ENCODE data around the gene IP6K2.
"Not testable (repeated sequence)": the region's sequence is repeated elsewhere in the genome, so short reads cannot be mapped to it uniquely, and the experiment has no call there.

IP6K2 gene

GRCh38 chr3:48750856-48751255 lies 33.8 kb upstream of the IP6K2 start:
- H3K4me1 ChIP-seq: no peaks in the 10 kb centered on the region
- H3K27me3 ChIP-seq: no peaks in the 10 kb centered on the region
- no peaks in the 10 kb centered on the region for H3K9me3 ChIP-seq
- H3K4me3 ChIP-seq (ENCODE audit: low read depth, low read length): no peak overlapping the region
- no peak for TF ChIP-seq CTCF (IDR thresholded peaks at IDR 0.05; ENCODE audit: low read depth, low read length)
- no peaks in the 10 kb centered on the region for H3K36me3 ChIP-seq
- DNase-seq: no peak

GRCh38 chr3:48748754-48749153 lies 31.7 kb upstream of the IP6K2 start:
- TF ChIP-seq CTCF (IDR thresholded peaks at IDR 0.05; ENCODE audit: low read depth, low read length): no peak
- H3K9me3 ChIP-seq: no peaks in the 10 kb centered on the region
- no peaks in the 10 kb centered on the region for H3K27me3 ChIP-seq
- no peak overlapping the region for H3K4me3 ChIP-seq (ENCODE audit: low read depth, low read length)
- no peaks in the 10 kb centered on the region for H3K36me3 ChIP-seq
- H3K4me1 ChIP-seq: no peaks in the 10 kb centered on the region
- no peak for DNase-seq

GRCh38 chr3:48747706-48748105 lies 30.7 kb upstream of the IP6K2 start:
- no peak for DNase-seq
- Histone ChIP-seq H3K36me3 (no peaks in the 10 kb centered on the region), H3K4me1 (no peaks in the 10 kb centered on the region), H3K4me3 (ENCODE audit: low read depth, low read length) (no peak overlapping the region), H3K27me3 (no peaks in the 10 kb centered on the region), H3K9me3 (no peaks in the 10 kb centered on the region)
- TF ChIP-seq CTCF (IDR thresholded peaks at IDR 0.05; ENCODE audit: low read depth, low read length): no peak

GRCh38 chr3:48747015-48747615 lies 30.1 kb upstream of the IP6K2 start:
- Histone ChIP-seq H3K36me3 (no peaks in the 10 kb centered on the region), H3K27me3 (no peaks in the 10 kb centered on the region), H3K9me3 (no peaks in the 10 kb centered on the region), H3K4me3 (ENCODE audit: low read depth, low read length) (no peak overlapping the region), H3K4me1 (no peaks in the 10 kb centered on the region)
- no peak for DNase-seq
- TF ChIP-seq CTCF (IDR thresholded peaks at IDR 0.05; ENCODE audit: low read depth, low read length): no peak

GRCh38 chr3:48743773-48744172 lies 26.8 kb upstream of the IP6K2 start:
- Histone ChIP-seq H3K9me3 (no peaks in the 10 kb centered on the region), H3K4me3 (ENCODE audit: low read depth, low read length) (no peak overlapping the region), H3K36me3 (no peaks in the 10 kb centered on the region), H3K27me3 (no peaks in the 10 kb centered on the region), H3K4me1 (peaks cover 8% of the 10 kb centered on the region; the same call in 1 of the 2 replicates)
- no peak for TF ChIP-seq CTCF (IDR thresholded peaks at IDR 0.05; ENCODE audit: low read depth, low read length)
- DNase-seq: no peak

- not testable (repeated sequence) for H3K4me3 ChIP-seq (ENCODE audit: low read depth, low read length); H3K9me3 ChIP-seq; H3K4me1 ChIP-seq; H3K36me3 ChIP-seq; DNase-seq; H3K27me3 ChIP-seq
Observed at GRCh38 chr3:48741226-48741625, 24.2 kb upstream of the IP6K2 start.

All from BE2C (cell line).